HG02870 (cell line): ENCODE results near the gene THSD4.

ENCODE experiments used
- ATAC-seq: cut with Tn5 transposase; IDR thresholded peaks from one replicate; pipeline ENCODE4 v1.9.1; 2021; ENCODE audit warnings: mild to moderate bottlenecking, moderate library complexity; ENCODE audit not compliant: unreplicated experiment

The THSD4 gene

GRCh38 chr15:71341811-71342550 lies 226.7 kb downstream of the THSD4 start:
- ATAC-seq = no peak

DNA sequence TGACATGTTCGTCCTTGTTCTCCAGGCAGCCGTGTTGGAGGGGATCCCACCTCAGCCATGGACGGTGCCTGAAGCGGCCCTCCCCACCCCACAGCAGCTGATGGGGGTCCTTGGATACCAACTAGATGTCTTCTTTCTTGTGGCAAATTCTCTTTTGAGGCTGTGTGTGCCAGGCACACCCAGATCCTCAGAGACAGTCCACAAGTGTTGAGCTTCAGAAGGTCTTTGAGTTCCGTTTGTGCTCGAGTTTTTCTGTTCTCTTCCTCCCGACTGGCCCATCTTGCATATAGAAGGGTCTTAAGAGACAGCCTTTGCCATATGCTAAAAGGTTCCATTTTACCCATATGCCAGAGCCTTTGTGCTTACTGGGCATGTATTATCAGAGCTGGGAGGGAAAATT lies 227.4 kb downstream of the THSD4 start:
- no peak for ATAC-seq

DNA sequence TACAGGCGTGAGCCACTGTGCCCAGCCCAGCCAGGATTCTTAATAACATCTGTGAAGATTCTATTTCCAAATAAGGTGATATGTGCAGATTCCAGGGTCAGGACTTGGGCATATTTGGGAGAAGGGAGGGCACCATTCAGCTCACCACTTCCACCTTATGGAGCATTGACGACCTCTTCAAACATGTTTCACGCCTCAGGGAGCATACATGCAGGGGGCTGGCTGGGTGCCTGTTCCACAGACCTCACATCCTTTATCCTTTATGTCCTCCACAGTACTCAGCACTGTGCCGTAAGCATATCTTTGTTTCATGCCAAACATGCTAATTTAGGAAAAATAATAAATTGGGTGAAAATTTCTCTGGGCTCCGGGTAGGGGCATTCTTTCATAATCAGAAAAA lies 229.0 kb downstream of the THSD4 start:
- no peak for ATAC-seq

DNA sequence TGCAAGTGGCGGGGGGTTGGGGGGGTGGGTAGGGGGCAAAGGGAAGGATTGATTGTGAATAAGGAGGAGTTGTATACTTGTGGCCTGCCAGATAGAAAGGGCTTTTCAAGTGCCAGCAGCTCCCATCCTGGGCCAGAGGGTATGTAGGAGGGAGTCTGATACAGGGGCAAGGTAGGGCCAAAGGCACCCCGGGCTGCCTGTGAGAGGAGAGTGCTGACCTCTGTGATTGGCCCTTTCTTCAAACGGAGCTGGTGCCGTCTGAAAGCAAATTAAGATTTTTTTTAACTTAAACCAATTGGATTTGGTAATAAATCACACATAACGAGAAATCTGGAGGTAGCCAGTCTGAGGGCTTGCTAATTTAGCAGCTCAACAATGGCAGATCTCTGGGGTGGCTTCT lies 229.9 kb downstream of the THSD4 start:
- ATAC-seq = no peak

GRCh38 chr15:71346464-71346863 lies 231.2 kb downstream of the THSD4 start:
- no peak for ATAC-seq

DNA sequence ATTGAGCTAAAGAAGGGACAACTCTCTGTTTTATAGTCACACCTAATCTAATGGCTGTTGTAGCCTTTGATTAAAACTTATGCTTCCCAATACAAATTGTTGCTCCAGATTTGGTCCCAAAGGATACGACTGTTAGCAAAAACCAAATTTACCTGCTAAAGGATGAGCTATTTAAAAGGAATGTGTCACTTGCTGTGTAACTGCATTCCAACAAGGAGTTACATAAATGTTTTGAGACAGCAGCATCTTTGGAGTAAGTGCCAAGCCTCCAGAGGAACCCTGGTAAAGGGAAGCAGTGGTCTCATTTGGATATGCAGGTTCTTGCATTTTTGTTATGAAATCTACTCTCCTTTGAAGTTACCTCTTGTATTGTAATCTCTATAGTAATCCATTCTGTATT lies 233.3 kb downstream of the THSD4 start:
- no peak for ATAC-seq

DNA sequence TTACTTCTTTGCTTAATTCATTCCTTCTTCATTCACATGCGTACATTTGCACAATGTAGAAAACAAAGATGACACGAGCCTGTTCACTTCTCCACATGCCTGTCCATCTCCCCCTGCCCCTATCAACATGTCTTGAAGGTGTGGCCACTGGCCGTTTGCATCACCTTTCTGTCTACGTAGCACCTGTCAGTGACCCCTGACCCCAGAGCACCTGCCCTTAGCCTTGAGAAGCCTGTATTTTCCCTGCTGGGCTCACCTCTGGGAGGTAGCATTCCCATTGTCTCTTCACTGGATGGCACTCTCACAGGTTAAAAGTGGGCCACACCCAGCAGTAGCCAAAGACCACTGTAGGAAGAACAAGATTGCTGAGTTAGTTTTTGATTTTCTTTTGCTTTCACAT lies 234.1 kb downstream of the THSD4 start:
- ATAC-seq = no peak

DNA sequence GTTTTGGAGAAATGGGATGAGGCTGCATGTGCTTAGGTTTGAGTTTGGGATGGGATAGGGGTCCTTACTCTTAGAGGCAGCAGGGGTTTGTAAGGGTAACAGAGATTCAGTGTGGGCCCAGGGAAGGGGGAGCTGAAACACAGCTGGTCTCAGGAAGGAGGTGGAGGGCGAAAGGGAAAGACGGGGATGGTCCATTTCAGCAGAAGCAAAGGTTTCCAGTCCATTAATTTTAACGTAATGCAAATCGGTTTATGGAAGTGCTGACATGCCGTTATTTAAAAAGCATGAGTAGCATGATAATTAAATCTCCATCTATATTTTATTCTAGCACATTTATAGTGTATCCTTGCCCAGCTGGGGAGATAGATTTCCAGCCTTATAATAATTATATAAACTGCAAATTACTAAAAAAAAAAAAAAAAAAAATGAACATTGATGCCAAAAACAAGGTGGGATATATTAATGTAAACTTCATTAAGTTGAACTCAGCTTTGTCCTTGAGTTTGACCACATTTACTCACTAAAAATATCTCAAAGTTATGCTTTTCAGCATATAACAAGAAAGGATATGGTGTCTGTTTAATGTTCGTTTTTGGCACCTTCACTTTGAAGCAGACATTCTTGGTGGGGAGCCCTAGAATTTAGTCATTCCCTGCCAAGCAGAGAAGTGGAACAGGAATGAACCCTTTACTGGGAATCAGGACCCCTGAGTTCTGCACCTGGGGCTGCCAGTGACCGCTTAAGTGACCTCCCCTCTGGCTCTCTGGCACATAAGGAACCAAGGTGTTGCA lies 234.7 kb downstream of the THSD4 start:
- ATAC-seq = no peak

GRCh38 chr15:71350622-71351378 lies 235.5 kb downstream of the THSD4 start:
- no peak for ATAC-seq

DNA sequence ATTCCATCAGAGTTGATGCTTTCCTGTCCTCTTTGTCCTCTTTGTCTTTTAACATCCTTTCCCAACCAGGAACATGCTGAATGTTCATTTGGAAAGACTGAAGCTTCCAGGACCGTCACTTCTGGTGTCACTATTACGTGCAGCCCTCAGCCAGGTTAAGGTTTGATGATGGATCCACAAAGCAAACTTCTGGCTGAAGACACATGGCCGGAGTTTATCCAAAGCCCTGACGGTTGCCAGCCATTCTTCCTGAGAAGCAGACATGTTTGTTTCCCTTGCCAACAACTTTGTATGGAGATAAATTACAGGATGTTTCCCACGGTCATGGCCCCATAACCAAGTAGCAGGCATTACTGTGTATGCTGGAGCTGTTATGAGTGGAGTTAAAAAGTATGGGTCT lies 236.9 kb downstream of the THSD4 start:
- ATAC-seq = no peak

DNA sequence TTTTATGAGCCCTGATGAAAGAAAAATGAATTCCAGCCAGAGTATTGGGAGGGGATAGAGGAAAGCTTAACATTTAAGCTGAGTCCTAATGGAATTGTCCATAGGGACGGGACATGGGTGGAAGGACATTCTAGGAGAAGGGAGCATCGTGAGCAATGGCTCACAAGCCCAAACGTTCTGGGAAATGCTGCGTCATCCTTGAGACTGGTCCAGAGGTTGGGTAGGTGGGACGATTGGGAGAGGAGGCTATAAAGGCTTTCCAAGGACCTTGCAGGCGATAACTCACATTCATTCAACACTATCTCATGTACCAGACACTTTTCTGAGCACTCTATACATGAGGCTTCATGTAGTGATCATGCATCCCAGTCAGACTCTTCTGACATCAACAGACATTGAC lies 237.5 kb downstream of the THSD4 start:
- ATAC-seq = no peak

DNA sequence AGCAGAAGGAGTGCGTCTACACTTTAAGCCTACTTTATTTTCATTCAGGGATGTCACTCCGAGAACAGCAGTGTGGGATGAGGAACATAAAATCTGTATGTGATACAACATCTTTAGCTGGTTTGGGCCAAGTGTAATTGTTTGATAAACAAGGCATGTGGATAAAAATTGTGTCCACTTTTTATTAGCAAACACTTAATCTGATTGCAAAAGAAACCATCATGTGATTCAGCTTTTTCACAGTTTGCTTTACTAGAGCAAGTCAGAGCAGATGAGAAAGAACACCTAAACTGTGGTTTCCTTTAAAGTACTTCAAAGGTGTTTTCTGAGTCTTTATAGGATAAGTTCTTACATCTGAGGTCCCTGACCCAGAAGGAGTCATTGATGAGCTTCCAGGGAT lies 237.9 kb downstream of the THSD4 start:
- no peak for ATAC-seq

DNA sequence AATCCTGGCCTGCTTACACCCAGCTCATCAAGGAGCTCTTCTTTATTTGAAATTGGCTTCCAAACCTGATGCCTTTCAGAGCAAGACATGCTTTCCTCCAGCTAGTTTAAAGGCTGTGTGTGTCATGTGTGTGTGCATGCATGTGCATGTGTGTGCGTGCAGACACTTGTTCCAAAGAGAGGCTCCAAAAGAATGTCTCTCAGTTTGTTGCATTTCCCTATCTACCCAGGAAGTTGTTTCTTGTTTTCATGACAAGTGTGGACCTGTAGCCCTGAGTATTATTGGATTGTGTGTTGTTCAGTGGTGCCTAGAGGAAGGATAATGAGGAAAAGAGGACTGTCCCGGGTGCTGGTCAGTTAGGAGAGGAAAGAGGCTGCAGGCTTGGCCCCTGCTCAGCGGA lies 240.0 kb downstream of the THSD4 start:
- ATAC-seq = no peak

DNA sequence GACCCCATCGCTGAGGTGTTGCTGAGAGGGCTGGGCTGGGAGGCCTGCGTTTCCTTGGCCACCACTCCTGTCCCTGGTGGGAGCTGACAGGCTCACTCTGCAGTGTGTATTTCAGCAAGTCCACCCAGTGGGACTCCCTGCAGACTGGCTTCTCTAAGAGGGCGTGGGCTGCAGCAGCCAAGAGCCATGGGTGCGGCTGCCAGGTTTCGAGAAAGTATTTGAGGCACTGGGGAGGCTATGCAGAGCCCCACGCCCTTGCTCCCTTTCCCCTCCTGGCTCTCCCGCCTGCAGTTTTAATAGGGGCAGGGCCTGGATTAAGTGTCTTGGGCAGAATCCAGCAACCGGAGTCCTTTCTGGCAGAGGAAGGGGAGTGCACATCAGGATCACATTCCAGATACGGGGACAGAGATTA lies 242.1 kb downstream of the THSD4 start:
- no peak for ATAC-seq

- no peak for ATAC-seq
These were observed 242.7 kb downstream of the THSD4 start for GRCh38 chr15:71357967-71358366.

DNA sequence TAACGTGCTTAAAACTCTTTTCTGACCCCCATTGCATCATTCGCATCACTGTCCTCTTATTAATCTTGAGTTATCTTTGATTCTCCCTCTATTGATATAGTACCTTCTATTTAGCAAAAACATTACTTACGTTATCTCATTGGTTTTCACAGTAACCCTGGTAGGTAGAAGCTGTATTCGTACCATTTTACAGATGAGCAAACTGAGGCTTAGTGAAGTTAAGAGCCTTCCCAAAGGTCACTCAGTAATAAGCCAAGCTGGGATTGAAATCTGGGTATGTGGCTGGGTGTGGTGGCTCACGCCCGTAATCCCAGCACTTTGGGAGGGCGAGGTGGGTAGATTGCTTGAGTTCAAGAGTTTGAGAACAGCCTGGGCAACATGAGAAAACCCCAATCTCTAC lies 244.0 kb downstream of the THSD4 start:
- no peak for ATAC-seq

GRCh38 chr15:71362556-71362955 lies 247.3 kb downstream of the THSD4 start:
- no peak for ATAC-seq

DNA sequence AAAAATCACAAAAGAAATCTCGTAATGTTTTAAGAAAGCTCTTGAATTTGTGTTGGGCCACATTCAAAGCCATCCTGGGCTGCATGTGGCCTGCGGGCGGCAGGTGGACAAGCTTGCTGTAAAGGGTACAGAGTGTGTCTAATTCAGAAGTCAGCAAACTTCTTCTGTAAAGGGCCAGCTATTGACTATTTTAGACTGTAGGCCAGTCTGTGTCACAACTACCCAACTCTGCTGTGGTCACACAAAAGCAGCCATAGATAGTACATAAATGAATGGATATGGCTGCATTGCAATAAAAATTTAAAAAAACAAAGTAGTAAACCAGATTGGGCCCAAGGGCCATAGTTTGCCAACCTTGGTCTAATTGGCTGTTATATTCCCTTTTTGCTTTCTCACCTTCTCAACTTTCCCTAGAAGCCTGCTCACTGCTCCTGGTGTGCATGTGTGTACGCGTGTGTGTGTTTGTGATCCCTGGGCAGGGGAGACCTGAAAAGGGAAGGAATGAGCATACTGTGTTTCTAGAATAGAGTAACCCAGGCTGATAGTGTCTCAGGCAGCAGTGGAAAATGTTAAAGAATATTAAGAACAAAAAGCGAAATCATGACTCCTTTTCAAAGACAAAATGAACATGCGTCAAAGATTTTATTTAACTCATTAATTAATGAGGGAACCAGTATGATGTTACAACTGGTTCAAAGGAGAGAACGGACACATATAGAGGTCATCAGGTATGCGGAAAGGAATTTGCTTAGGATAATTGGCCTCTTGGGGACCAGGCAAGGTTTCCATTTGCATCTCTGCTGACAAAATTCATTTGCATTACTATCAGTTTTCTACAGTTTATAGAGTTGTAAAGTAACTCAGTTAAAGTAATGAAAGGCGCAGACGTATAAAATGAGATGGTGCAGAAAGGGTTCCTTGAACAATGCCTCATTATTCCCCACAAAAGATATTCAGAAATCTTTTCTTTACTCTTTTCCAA lies 248.0 kb downstream of the THSD4 start:
- ATAC-seq = no peak

DNA sequence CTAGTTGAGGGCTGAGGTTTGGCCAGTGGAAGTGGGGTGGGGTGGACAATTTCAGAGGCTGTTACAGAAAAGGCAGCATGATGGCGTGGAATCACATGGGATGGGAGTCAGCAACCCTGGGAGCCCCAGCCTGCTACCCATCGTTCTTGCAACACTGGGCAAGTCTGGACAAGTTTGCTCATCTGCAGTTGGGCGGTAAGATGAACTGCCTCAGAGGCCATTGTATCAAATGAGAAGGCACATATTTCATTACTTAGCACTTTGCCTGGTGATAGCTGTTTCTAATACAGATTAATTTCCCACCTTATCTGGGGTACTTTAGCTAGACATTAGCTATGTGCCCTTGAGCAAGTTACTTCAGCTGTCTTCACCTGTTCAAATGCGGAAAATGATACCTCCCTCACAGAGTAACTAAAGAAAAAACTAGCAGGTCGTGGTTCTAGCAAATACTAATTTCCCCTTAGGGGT lies 248.9 kb downstream of the THSD4 start:
- ATAC-seq = no peak

- no peak for ATAC-seq
These were observed 251.3 kb downstream of the THSD4 start for GRCh38 chr15:71366522-71366921.
